Panc1 (cell line): ENCODE data around the gene ADGRB3.

Experiments
- CTCF ChIP-seq: fragments of 450-650 bp; IDR thresholded peaks from 2 replicates; pipeline ENCODE4 v1.5.1; 2017; ENCODE audit warnings: mild to moderate bottlenecking
- REST ChIP-seq, 2 experiments: IDR thresholded peaks; 2 replicates each; pipeline ENCODE4 v1.6.1; 2011 to 2012; ENCODE audit warnings: low read depth in 2 of 2, control low read depth in 1 of 2, low read length in 1 of 2, mild to moderate bottlenecking in 1 of 2, moderate library complexity in 1 of 2; ENCODE audit not compliant: insufficient read depth in 1 of 2

- TF ChIP-seq CTCF (no peak), REST (IDR thresholded peaks at IDR 0.05; ENCODE audit: insufficient read depth in 1 of 2, low read depth in 2 of 2, low read length in 1 of 2) (no peak)
These were observed 4.1 kb downstream of the ADGRB3 start for GRCh38 chr6:68639211-68639610.
